CD8-positive, alpha-beta memory T cell (primary cell): ENCODE measurements around the gene SCAPER. TPM values are rescaled to one million over a fixed set of nuclear protein-coding genes. Genes with fewer than 3 reads are reported as not detected.

Source experiments
- CTCF ChIA-PET: fragments of 350-600 bp; sonication (Branson Sonifier 250); formaldehyde crosslinking; loops from one replicate; lab custom pipeline; 2021; ENCODE audit warnings: antibody characterized with exemption; lab: Charles Lee
- POLR2A ChIA-PET: fragments of 350-600 bp; sonication (Branson Sonifier 250); formaldehyde crosslinking; loops from one replicate; lab custom pipeline; 2021; ENCODE audit warnings: antibody characterized with exemption; lab: Charles Lee
- DNase-seq, 5 donors: peaks; one replicate each; pipeline versions ENCODE4 v3.0.0 to v3.0.0-alpha.2; 2020 to 2022; ENCODE audit warnings: mixed read lengths in 1 of 5
- H3K27ac ChIP-seq: one replicate; pipeline ENCODE4 v1.7.0; 2013; ENCODE audit warnings: low read depth, mild to moderate bottlenecking, low read length, moderate library complexity
- H3K27me3 ChIP-seq: 2 replicates; pipeline ENCODE4 v1.7.0; 2013; ENCODE audit warnings: low read length, mild to moderate bottlenecking; ENCODE audit not compliant: insufficient read depth, poor library complexity, severe bottlenecking
- H3K36me3 ChIP-seq: 2 replicates; pipeline ENCODE4 v1.7.0; 2013; ENCODE audit warnings: mild to moderate bottlenecking, low read length, moderate library complexity; ENCODE audit not compliant: insufficient read depth
- H3K4me1 ChIP-seq: 2 replicates; pipeline ENCODE4 v1.7.0; 2013; ENCODE audit warnings: mild to moderate bottlenecking, low read length, moderate library complexity; ENCODE audit not compliant: insufficient read depth
- H3K4me3 ChIP-seq: 2 replicates; pipeline ENCODE4 v1.7.0; 2013; ENCODE audit warnings: mild to moderate bottlenecking, low read length
- H3K9me3 ChIP-seq: 2 replicates; pipeline ENCODE4 v1.7.0; 2013; ENCODE audit warnings: mild to moderate bottlenecking, low read length
- H3K27ac Mint-ChIP-seq, 8 donors: one replicate each; pipeline ENCODE4 v1.8.0; 2020 to 2021; ENCODE audit warnings: mixed read lengths in 8 of 8, mild to moderate bottlenecking in 6 of 8, inconsistent platforms in 3 of 8, moderate library complexity in 3 of 8
- H3K27me3 Mint-ChIP-seq, 2 donors: one replicate each; pipeline ENCODE4 v1.8.0; 2020 to 2021; ENCODE audit warnings: mixed read lengths in 2 of 2, mild to moderate bottlenecking in 1 of 2, moderate library complexity in 1 of 2
- H3K36me3 Mint-ChIP-seq, 3 donors: one replicate each; pipeline ENCODE4 v1.8.0; 2020 to 2021; ENCODE audit warnings: mixed read lengths in 3 of 3, inconsistent platforms in 1 of 3, mild to moderate bottlenecking in 1 of 3
- H3K4me1 Mint-ChIP-seq, 3 donors: one replicate each; pipeline ENCODE4 v1.8.0; 2020 to 2021; ENCODE audit warnings: mixed read lengths in 3 of 3, inconsistent platforms in 1 of 3, mild to moderate bottlenecking in 1 of 3
- H3K4me3 Mint-ChIP-seq, 7 donors: one replicate each; pipeline ENCODE4 v1.8.0; 2020 to 2021; ENCODE audit warnings: mixed read lengths in 7 of 7, mild to moderate bottlenecking in 6 of 7, moderate library complexity in 4 of 7, inconsistent platforms in 2 of 7
- H3K9me3 Mint-ChIP-seq, 5 donors: one replicate each; pipeline ENCODE4 v1.8.0; 2020 to 2022; ENCODE audit warnings: mixed read lengths in 5 of 5, mild to moderate bottlenecking in 3 of 5, moderate library complexity in 2 of 5, inconsistent platforms in 1 of 5
- polyA plus RNA-seq: library from polyadenylated mRNA; unstranded; fragments of 300-500 nt; fragmentation: Illumina TruSeq; gene quantifications from one replicate; pipeline ENCODE4 v1.2.3, GENCODE V29; 2021
- total RNA-seq, 2 experiments: library from RNA; stranded (reverse); gene quantifications; one replicate each; pipeline ENCODE4 v1.2.3, GENCODE V29; 2021

Gene SCAPER
- total and polyA plus RNA-seq, 3 experiments from 2014 or later = 15.5 to 26.6 (median 16.0) TPM

GRCh38 chr15:76626611-76627010, 278.5 kb downstream of the SCAPER start:
- no peak overlapping the region for H3K27ac Mint-ChIP-seq
- H3K36me3 ChIP-seq = no peaks in the 10 kb centered on the region
- no peaks in the 10 kb centered on the region for H3K27me3 ChIP-seq
- no peak overlapping the region for H3K27ac ChIP-seq
- H3K4me3 ChIP-seq = no peak overlapping the region
- no peaks in the 10 kb centered on the region for H3K9me3 ChIP-seq
- POLR2A ChIA-PET = no interaction called here
- no peak overlapping the region for H3K4me3 Mint-ChIP-seq
- no peaks in the 10 kb centered on the region for H3K4me1 Mint-ChIP-seq
- H3K36me3 Mint-ChIP-seq = peaks cover 6 to 24% (median 11%) of the 10 kb centered on the region in 3 donors
- DNase-seq = no peak
- H3K9me3 Mint-ChIP-seq = peaks cover 0 to 4% (median 0%) of the 10 kb centered on the region in 5 donors
- H3K27me3 Mint-ChIP-seq = no peaks in the 10 kb centered on the region
- CTCF ChIA-PET = no interaction called here
- no peaks in the 10 kb centered on the region for H3K4me1 ChIP-seq

GRCh38 chr15:76625267-76625666, 279.9 kb downstream of the SCAPER start:
- no peak for DNase-seq
- no peaks in the 10 kb centered on the region for H3K9me3 ChIP-seq
- no peak overlapping the region for H3K4me3 ChIP-seq
- Mint-ChIP-seq H3K27ac (peak overlapping the region in 1 of 8 donors; percentile 17), H3K36me3 (peaks cover 7 to 33% (median 21%) of the 10 kb centered on the region in 3 donors), H3K4me1 (no peaks in the 10 kb centered on the region), H3K27me3 (no peaks in the 10 kb centered on the region), H3K9me3 (peaks cover 0 to 4% (median 0%) of the 10 kb centered on the region in 5 donors), H3K4me3 (no peak overlapping the region)
- H3K4me1 ChIP-seq = no peaks in the 10 kb centered on the region
- ChIA-PET POLR2A (no interaction called here), CTCF (no interaction called here)
- H3K27ac ChIP-seq = no peak overlapping the region
- no peaks in the 10 kb centered on the region for H3K27me3 ChIP-seq
- no peaks in the 10 kb centered on the region for H3K36me3 ChIP-seq

- H3K4me3 Mint-ChIP-seq = no peak overlapping the region
- H3K27me3 ChIP-seq = no peaks in the 10 kb centered on the region
- H3K4me3 ChIP-seq = no peak overlapping the region
- H3K9me3 ChIP-seq = no peaks in the 10 kb centered on the region
- no peaks in the 10 kb centered on the region for H3K4me1 ChIP-seq
- POLR2A ChIA-PET = no interaction called here
- H3K27ac ChIP-seq = no peak overlapping the region
- peaks cover 0 to 3% of the 10 kb centered on the region in 2 donors for H3K27me3 Mint-ChIP-seq
- H3K36me3 Mint-ChIP-seq = peaks cover 23 to 70% (median 50%) of the 10 kb centered on the region in 3 donors
- no peak overlapping the region for H3K27ac Mint-ChIP-seq
- DNase-seq = no peak
- CTCF ChIA-PET = no interaction called here
- peaks cover 2 to 27% (median 5%) of the 10 kb centered on the region in 5 donors for H3K9me3 Mint-ChIP-seq
- H3K4me1 Mint-ChIP-seq = peaks cover 0 to 3% (median 0%) of the 10 kb centered on the region in 3 donors
- H3K36me3 ChIP-seq = no peaks in the 10 kb centered on the region
These were observed 290.4 kb downstream of the SCAPER start for GRCh38 chr15:76614725-76615124.

GRCh38 chr15:76588811-76589747, 316.1 kb downstream of the SCAPER start:
- Mint-ChIP-seq H3K4me1 (no peaks in the 10 kb centered on the region), H3K9me3 (no peaks in the 10 kb centered on the region), H3K36me3 (peaks cover 14 to 19% (median 16%) of the 10 kb centered on the region in 3 donors), H3K27ac (no peak overlapping the region), H3K4me3 (no peak overlapping the region), H3K27me3 (no peaks in the 10 kb centered on the region)
- Histone ChIP-seq H3K27ac (no peak overlapping the region), H3K27me3 (no peaks in the 10 kb centered on the region), H3K4me3 (no peak overlapping the region), H3K36me3 (no peaks in the 10 kb centered on the region), H3K4me1 (no peaks in the 10 kb centered on the region), H3K9me3 (no peaks in the 10 kb centered on the region)
- POLR2A ChIA-PET = no interaction called here
- CTCF ChIA-PET = no interaction called here
- no peak for DNase-seq

- Mint-ChIP-seq H3K9me3 (peaks cover 0 to 23% (median 22%) of the 10 kb centered on the region in 5 donors), H3K27ac (no peak overlapping the region), H3K4me3 (no peak overlapping the region), H3K27me3 (no peaks in the 10 kb centered on the region), H3K36me3 (peaks cover 20 to 42% (median 23%) of the 10 kb centered on the region in 3 donors), H3K4me1 (no peaks in the 10 kb centered on the region)
- H3K4me1 ChIP-seq = no peaks in the 10 kb centered on the region
- POLR2A ChIA-PET = no interaction called here
- no peak overlapping the region for H3K27ac ChIP-seq
- H3K9me3 ChIP-seq = no peaks in the 10 kb centered on the region
- no peak overlapping the region for H3K4me3 ChIP-seq
- DNase-seq = no peak
- CTCF ChIA-PET = no interaction called here
- no peaks in the 10 kb centered on the region for H3K36me3 ChIP-seq
- no peaks in the 10 kb centered on the region for H3K27me3 ChIP-seq
These were observed 319.6 kb downstream of the SCAPER start for GRCh38 chr15:76585576-76585897.

- ChIA-PET CTCF (no interaction called here), POLR2A (no interaction called here)
- no peaks in the 10 kb centered on the region for H3K9me3 ChIP-seq
- Mint-ChIP-seq H3K9me3 (peaks cover 0 to 23% (median 22%) of the 10 kb centered on the region in 5 donors), H3K27me3 (no peaks in the 10 kb centered on the region), H3K36me3 (peaks cover 18 to 43% (median 20%) of the 10 kb centered on the region in 3 donors), H3K4me3 (no peak overlapping the region), H3K27ac (no peak overlapping the region), H3K4me1 (peaks cover 0 to under 1% (median 0%) of the 10 kb centered on the region in 3 donors)
- no peaks in the 10 kb centered on the region for H3K36me3 ChIP-seq
- H3K4me1 ChIP-seq = no peaks in the 10 kb centered on the region
- no peak for DNase-seq
- H3K27me3 ChIP-seq = no peaks in the 10 kb centered on the region
- no peak overlapping the region for H3K4me3 ChIP-seq
- H3K27ac ChIP-seq = no peak overlapping the region
These were observed 320.1 kb downstream of the SCAPER start for GRCh38 chr15:76584868-76585575.

GRCh38 chr15:76582550-76582949, 322.6 kb downstream of the SCAPER start:
- H3K27me3 ChIP-seq = no peaks in the 10 kb centered on the region
- no peak overlapping the region for H3K27ac ChIP-seq
- DNase-seq = no peak
- H3K36me3 Mint-ChIP-seq = peaks cover 6 to 38% (median 11%) of the 10 kb centered on the region in 3 donors
- no peaks in the 10 kb centered on the region for H3K4me1 ChIP-seq
- H3K4me3 Mint-ChIP-seq = no peak overlapping the region
- H3K4me3 ChIP-seq = no peak overlapping the region
- ChIA-PET POLR2A (no interaction called here), CTCF (no interaction called here)
- no peaks in the 10 kb centered on the region for H3K27me3 Mint-ChIP-seq
- no peaks in the 10 kb centered on the region for H3K9me3 ChIP-seq
- H3K36me3 ChIP-seq = no peaks in the 10 kb centered on the region
- peaks cover 2 to 11% (median 9%) of the 10 kb centered on the region in 3 donors for H3K4me1 Mint-ChIP-seq
- peaks cover 0 to 23% (median 22%) of the 10 kb centered on the region in 5 donors for H3K9me3 Mint-ChIP-seq
- no peak overlapping the region for H3K27ac Mint-ChIP-seq
